Stimulated activated naive CD8-positive, alpha-beta T cell treated with anti-CD3 and anti-CD28 coated beads, Interleukin-15, Interleukin-2, amounts not matched to agents 100 U/mL and 50 U/mL, for 24 hours (primary cell): ENCODE measurements around the gene NXN.

Experiments
- ATAC-seq: fragments of 150-1000 bp; cut with Tn5 transposase; one replicate; pipeline ENCODE4 v1.10.0; 2021
- DNase-seq: peaks from one replicate; pipeline ENCODE4 v3.0.0; 2021

The NXN gene

GRCh38 chr17:979539-980405 lies at the start of gene NXN:
Gene NXN (minus strand): TSS chr17:979776.
- peak; percentile 92 for DNase-seq
- peak; percentile 87 for ATAC-seq

- ATAC-seq, result no peak
These were observed 47.5 kb upstream of the NXN start for GRCh38 chr17:1027044-1027443.

GRCh38 chr17:1026599-1026975 lies 47.0 kb upstream of the NXN start:
- DNase-seq (no peak), ATAC-seq (no peak)

More at GRCh38 chr17:1027044-1027443, 47.5 kb upstream of the NXN start:
- no peak for DNase-seq

GRCh38 chr17:1025733-1026598 lies 46.4 kb upstream of the NXN start:
- no peak for ATAC-seq
- no peak for DNase-seq

GRCh38 chr17:1024076-1024475 lies 44.5 kb upstream of the NXN start:
- DNase-seq (no peak), ATAC-seq (no peak)

- DNase-seq, result no peak
These were observed 42.9 kb upstream of the NXN start for GRCh38 chr17:1022278-1023024.

GRCh38 chr17:1021147-1021546 lies 41.6 kb upstream of the NXN start:
- DNase-seq, result no peak
- ATAC-seq, result no peak

More at GRCh38 chr17:1022278-1023024, 42.9 kb upstream of the NXN start:
- no peak for ATAC-seq

- no peak for ATAC-seq
- DNase-seq, result no peak
These were observed 39.9 kb upstream of the NXN start for GRCh38 chr17:1019451-1019850.

GRCh38 chr17:1018547-1018946 lies 39.0 kb upstream of the NXN start:
- ATAC-seq, result no peak
- DNase-seq, result no peak

GRCh38 chr17:1013729-1014090 lies 34.1 kb upstream of the NXN start:
- DNase-seq, result no peak

GRCh38 chr17:1012823-1013728 lies 33.5 kb upstream of the NXN start:
- no peak for DNase-seq
- ATAC-seq, result no peak

More at GRCh38 chr17:1013729-1014090, 34.1 kb upstream of the NXN start:
- no peak for ATAC-seq

- DNase-seq, result no peak
- no peak for ATAC-seq
These were observed 32.5 kb upstream of the NXN start for GRCh38 chr17:1011760-1012735.

GRCh38 chr17:1011138-1011537 lies 31.6 kb upstream of the NXN start:
- no peak for ATAC-seq
- DNase-seq, result no peak

GRCh38 chr17:1010586-1010985 lies 31.0 kb upstream of the NXN start:
- no peak for DNase-seq

GRCh38 chr17:1010086-1010450 lies 30.5 kb upstream of the NXN start:
- DNase-seq, result no peak

More at GRCh38 chr17:1010586-1010985, 31.0 kb upstream of the NXN start:
- no peak for ATAC-seq

GRCh38 chr17:1009229-1010085 lies 29.9 kb upstream of the NXN start:
- ATAC-seq, result no peak
- DNase-seq, result no peak

More at GRCh38 chr17:1010086-1010450, 30.5 kb upstream of the NXN start:
- ATAC-seq, result no peak

- no peak for DNase-seq
These were observed 28.6 kb upstream of the NXN start for GRCh38 chr17:1008008-1008761.

GRCh38 chr17:1007310-1008007 lies 27.9 kb upstream of the NXN start:
- DNase-seq (no peak), ATAC-seq (no peak)

More at GRCh38 chr17:1008008-1008761, 28.6 kb upstream of the NXN start:
- no peak for ATAC-seq
